HCT116 (cell line): ENCODE results near the gene THSD4. TPM values are rescaled to one million over a fixed set of nuclear protein-coding genes. Genes with fewer than 3 reads are reported as not detected.

ENCODE experiments used
- ATAC-seq: fragments of 200-7000 bp; cut with Tn5 transposase; 2 replicates; pipeline ENCODE4 v1.9.1; 2020; ENCODE audit warnings: mild to moderate bottlenecking, moderate library complexity
- BruUV-seq: library from RNA; stranded (reverse); fragments of 400-500 nt; replicated peaks from 2 replicates; lab custom pipeline; 2021; lab: Mats Ljungman, UMichigan
- CTCF ChIA-PET: fragments of 300-600 bp; sonication (Branson Sonifier 250); formaldehyde crosslinking; loops from one replicate; lab custom pipeline; 2021; ENCODE audit warnings: antibody characterized with exemption; lab: Charles Lee
- POLR2A ChIA-PET: fragments of 300-600, 350-600 bp; sonication (Branson Sonifier 250); formaldehyde crosslinking; loops from one replicate; lab custom pipeline; 2021; ENCODE audit warnings: antibody characterized with exemption; lab: Charles Lee
- RAD21 ChIA-PET, 2 experiments: fragments of 300-600 bp; sonication (Branson Sonifier 250); formaldehyde crosslinking; loops; one replicate each; lab custom pipeline; 2023; ENCODE audit warnings: low total read pairs in 2 of 2; ENCODE audit not compliant: uncharacterized antibody in 2 of 2, unreplicated experiment in 2 of 2, low non-redundant PET in 1 of 2; lab: Charles Lee
- DNase-seq: peaks from one replicate; pipeline ENCODE4 v3.0.0-alpha.2; 2010; ENCODE audit warnings: low read depth, low spot score
- H2AFZ ChIP-seq: fragments of 200-600 bp; shearing (Covaris generic), sonication (generic); 2 replicates; pipeline ENCODE4 v1.6.1; 2017; ENCODE audit warnings: low read depth, mixed run types, mixed read lengths, antibody characterized with exemption, low read length; ENCODE audit not compliant: poor library complexity, severe bottlenecking
- H3K27ac ChIP-seq: 2 replicates; pipeline ENCODE4 v1.5.1; 2012; ENCODE audit warnings: low read depth, low read length
- H3K27me3 ChIP-seq: fragments of 200-600 bp; sonication (generic); 2 replicates; pipeline ENCODE4 v1.6.1; 2016; ENCODE audit warnings: mixed run types, low read length, mixed read lengths; ENCODE audit not compliant: insufficient read depth
- H3K36me3 ChIP-seq, 2 experiments: fragments of 200-500 bp in 1 of 2; fragments of 200-600 bp in 1 of 2; sonication (Bioruptor generic) in 1 of 2; sonication (generic) in 1 of 2; 2 replicates each; pipeline versions ENCODE4 v1.5.1 to v1.6.1; 2014 to 2016; ENCODE audit warnings: low read length in 2 of 2, inconsistent platforms in 1 of 2, mixed read lengths in 1 of 2, mixed run types in 1 of 2; ENCODE audit not compliant: insufficient read depth in 2 of 2, control insufficient read depth in 1 of 2
- H3K4me1 ChIP-seq, 2 experiments: fragments of 200-600 bp in 1 of 2; sonication (generic) in 1 of 2; 2 replicates each; pipeline versions ENCODE4 v1.5.1 to v1.6.1; 2012 to 2017; ENCODE audit warnings: low read length in 2 of 2, inconsistent platforms in 1 of 2, mild to moderate bottlenecking in 1 of 2, mixed read lengths in 1 of 2, mixed run types in 1 of 2, moderate library complexity in 1 of 2; ENCODE audit not compliant: insufficient read depth in 2 of 2, control insufficient read depth in 1 of 2
- H3K4me2 ChIP-seq: fragments of 200-600 bp; sonication (generic); 2 replicates; pipeline ENCODE4 v1.6.1; 2017; ENCODE audit warnings: mixed run types, low read length, mixed read lengths
- H3K4me3 ChIP-seq, 2 experiments: fragments of 200-600 bp in 1 of 2; sonication (generic) in 1 of 2; replicated peaks in 1 of 2; 2 replicates each; pipeline ENCODE4 v1.5.1; 2011 to 2016; ENCODE audit warnings: low read length in 2 of 2, control low read depth in 1 of 2, low read depth in 1 of 2, mild to moderate bottlenecking in 1 of 2, mixed read lengths in 1 of 2, mixed run types in 1 of 2
- H3K79me2 ChIP-seq: fragments of 200-600 bp; sonication (generic); 2 replicates; pipeline ENCODE4 v1.6.1; 2017; ENCODE audit warnings: mild to moderate bottlenecking, mixed run types, low read length, moderate library complexity, mixed read lengths; ENCODE audit not compliant: insufficient read depth
- H3K9ac ChIP-seq: fragments of 200-600 bp; sonication (generic); 2 replicates; pipeline ENCODE4 v1.6.1; 2016; ENCODE audit warnings: low read length, mixed read lengths
- H3K9me2 ChIP-seq: fragments of 200-600 bp; sonication (generic), shearing (Covaris generic); 2 replicates; pipeline ENCODE4 v1.6.1; 2017; ENCODE audit warnings: mixed run types, mild to moderate bottlenecking, moderate library complexity; ENCODE audit not compliant: insufficient read depth
- H3K9me3 ChIP-seq, 2 experiments: fragments of 200-500 bp in 1 of 2; fragments of 200-600 bp in 1 of 2; sonication (Bioruptor generic) in 1 of 2; sonication (generic) in 1 of 2; 2 replicates each; pipeline ENCODE4 v1.6.1; 2014 to 2017; ENCODE audit warnings: low read length in 2 of 2, mixed read lengths in 2 of 2, inconsistent platforms in 1 of 2, low read depth in 1 of 2, mild to moderate bottlenecking in 1 of 2, mixed run types in 1 of 2, moderate library complexity in 1 of 2; ENCODE audit not compliant: control insufficient read depth in 1 of 2, insufficient read depth in 1 of 2
- H4K20me1 ChIP-seq: fragments of 200-600 bp; sonication (generic), shearing (Covaris generic); 2 replicates; pipeline ENCODE4 v1.6.1; 2017; ENCODE audit warnings: mixed run types, mild to moderate bottlenecking, moderate library complexity; ENCODE audit not compliant: insufficient read depth
- JUND ChIP-seq: IDR thresholded peaks from 2 replicates; pipeline ENCODE4 v1.6.1; 2012
- YY1 ChIP-seq: IDR thresholded peaks from 2 replicates; pipeline ENCODE4 v1.6.1; 2011; ENCODE audit warnings: low read length, low read depth, moderate library complexity, mild to moderate bottlenecking; ENCODE audit not compliant: insufficient replicate concordance; ENCODE audit errors: extremely low read depth
- intact Hi-C: fragments of 100-400 bp; cut with micrococcal nuclease; formaldehyde crosslinking; loops from 2 replicates; pipeline ENCODE4 v1.10.0; 2022
- total RNA-seq: library from RNA; stranded (reverse); gene quantifications from one replicate; pipeline ENCODE4 v1.2.1, GENCODE V29; 2021; ENCODE audit not compliant: unreplicated experiment
- TF ChIP-seq, protein P1 (sequence below): IDR thresholded peaks from 2 replicates; pipeline ENCODE4 v1.6.1; 2011; ENCODE audit warnings: mild to moderate bottlenecking, low read length, moderate library complexity; ENCODE audit not compliant: insufficient replicate concordance; ENCODE audit errors: extremely low read depth
- TF ChIP-seq, protein P2 (sequence below): IDR thresholded peaks from 2 replicates; pipeline ENCODE4 v1.6.1; 2012; ENCODE audit warnings: low read depth

The THSD4 gene
- total RNA-seq, 1 experiment from 2014 or later, result 30.5 TPM

DNA sequence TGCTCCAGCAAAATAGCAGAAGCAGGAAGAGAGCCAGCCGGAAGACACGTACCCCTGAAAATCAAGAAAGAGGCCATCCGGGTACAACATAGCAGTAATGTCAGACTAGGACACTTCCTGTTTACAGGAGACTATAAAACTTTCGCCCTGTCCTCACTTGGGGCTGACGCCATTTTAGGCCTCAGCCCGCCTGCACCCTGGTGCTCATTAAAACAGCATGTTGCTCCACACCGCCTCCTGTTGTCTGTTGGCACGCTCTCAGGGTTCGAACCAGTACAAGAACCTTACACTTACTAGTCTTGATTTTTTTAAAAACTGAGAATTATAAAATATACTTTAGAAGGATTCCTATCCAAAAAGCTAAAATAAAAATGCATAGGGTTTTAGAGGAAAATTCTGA lies 535.3 kb downstream of the THSD4 start:
- H2AFZ ChIP-seq, result no peak overlapping the region
- ChIA-PET RAD21 (no interaction called here), POLR2A (no interaction called here), CTCF (interaction anchor here (0.8 to 1.4 kb wide), 2 partner anchors 33 to 75 kb away, joined by 3 read pairs; no protein-coding TSS in a partner anchor)
- H3K27me3 ChIP-seq, result no peaks in the 10 kb centered on the region
- H3K79me2 ChIP-seq, result no peaks in the 10 kb centered on the region
- no peaks in the 10 kb centered on the region for H3K9me3 ChIP-seq
- no peak overlapping the region for H3K27ac ChIP-seq
- no peaks in the 10 kb centered on the region for H4K20me1 ChIP-seq
- H3K4me1 ChIP-seq, result no peaks in the 10 kb centered on the region
- no peak overlapping the region for H3K4me2 ChIP-seq
- no peak for ATAC-seq
- H3K4me3 ChIP-seq, result no peak overlapping the region
- no peak for DNase-seq
- intact Hi-C loops, result loop anchor here (1.0 to 2.0 kb wide), 3 partner anchors 202 to 676 kb away; no protein-coding TSS in a partner anchor
- no peaks in the 10 kb centered on the region for H3K9me2 ChIP-seq
- no TSS peak for BruUV-seq
- H3K36me3 ChIP-seq, result no peaks in the 10 kb centered on the region
- no peak for TF ChIP-seq YY1
- TF ChIP-seq, protein P1, sequence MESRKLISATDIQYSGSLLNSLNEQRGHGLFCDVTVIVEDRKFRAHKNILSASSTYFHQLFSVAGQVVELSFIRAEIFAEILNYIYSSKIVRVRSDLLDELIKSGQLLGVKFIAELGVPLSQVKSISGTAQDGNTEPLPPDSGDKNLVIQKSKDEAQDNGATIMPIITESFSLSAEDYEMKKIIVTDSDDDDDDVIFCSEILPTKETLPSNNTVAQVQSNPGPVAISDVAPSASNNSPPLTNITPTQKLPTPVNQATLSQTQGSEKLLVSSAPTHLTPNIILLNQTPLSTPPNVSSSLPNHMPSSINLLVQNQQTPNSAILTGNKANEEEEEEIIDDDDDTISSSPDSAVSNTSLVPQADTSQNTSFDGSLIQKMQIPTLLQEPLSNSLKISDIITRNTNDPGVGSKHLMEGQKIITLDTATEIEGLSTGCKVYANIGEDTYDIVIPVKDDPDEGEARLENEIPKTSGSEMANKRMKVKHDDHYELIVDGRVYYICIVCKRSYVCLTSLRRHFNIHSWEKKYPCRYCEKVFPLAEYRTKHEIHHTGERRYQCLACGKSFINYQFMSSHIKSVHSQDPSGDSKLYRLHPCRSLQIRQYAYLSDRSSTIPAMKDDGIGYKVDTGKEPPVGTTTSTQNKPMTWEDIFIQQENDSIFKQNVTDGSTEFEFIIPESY, result no peak
- TF ChIP-seq, protein P2, sequence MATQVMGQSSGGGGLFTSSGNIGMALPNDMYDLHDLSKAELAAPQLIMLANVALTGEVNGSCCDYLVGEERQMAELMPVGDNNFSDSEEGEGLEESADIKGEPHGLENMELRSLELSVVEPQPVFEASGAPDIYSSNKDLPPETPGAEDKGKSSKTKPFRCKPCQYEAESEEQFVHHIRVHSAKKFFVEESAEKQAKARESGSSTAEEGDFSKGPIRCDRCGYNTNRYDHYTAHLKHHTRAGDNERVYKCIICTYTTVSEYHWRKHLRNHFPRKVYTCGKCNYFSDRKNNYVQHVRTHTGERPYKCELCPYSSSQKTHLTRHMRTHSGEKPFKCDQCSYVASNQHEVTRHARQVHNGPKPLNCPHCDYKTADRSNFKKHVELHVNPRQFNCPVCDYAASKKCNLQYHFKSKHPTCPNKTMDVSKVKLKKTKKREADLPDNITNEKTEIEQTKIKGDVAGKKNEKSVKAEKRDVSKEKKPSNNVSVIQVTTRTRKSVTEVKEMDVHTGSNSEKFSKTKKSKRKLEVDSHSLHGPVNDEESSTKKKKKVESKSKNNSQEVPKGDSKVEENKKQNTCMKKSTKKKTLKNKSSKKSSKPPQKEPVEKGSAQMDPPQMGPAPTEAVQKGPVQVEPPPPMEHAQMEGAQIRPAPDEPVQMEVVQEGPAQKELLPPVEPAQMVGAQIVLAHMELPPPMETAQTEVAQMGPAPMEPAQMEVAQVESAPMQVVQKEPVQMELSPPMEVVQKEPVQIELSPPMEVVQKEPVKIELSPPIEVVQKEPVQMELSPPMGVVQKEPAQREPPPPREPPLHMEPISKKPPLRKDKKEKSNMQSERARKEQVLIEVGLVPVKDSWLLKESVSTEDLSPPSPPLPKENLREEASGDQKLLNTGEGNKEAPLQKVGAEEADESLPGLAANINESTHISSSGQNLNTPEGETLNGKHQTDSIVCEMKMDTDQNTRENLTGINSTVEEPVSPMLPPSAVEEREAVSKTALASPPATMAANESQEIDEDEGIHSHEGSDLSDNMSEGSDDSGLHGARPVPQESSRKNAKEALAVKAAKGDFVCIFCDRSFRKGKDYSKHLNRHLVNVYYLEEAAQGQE, result no peak
- TF ChIP-seq JUND, result no peak
- no peak overlapping the region for H3K9ac ChIP-seq
